Measurements from ENCODE around the gene PLEKHA5. TPM values are rescaled to one million over a fixed set of nuclear protein-coding genes. Genes with fewer than 3 reads are reported as not detected.

PLEKHA5 gene
- total and polyA plus RNA-seq, 4 donors = 4.9 to 88.5 (median 20.9) TPM

- no peak for TF ChIP-seq CTCF (IDR thresholded peaks at IDR 0.05; ENCODE audit: control extremely low read depth, extremely low read depth)
- Histone ChIP-seq H3K9ac (ENCODE audit: insufficient read depth in 1 of 2, low read length in 2 of 2) (no peak overlapping the region), H3K27me3 (ENCODE audit: control insufficient read depth in 3 of 3, insufficient read depth in 3 of 3, low read length in 2 of 3) (no peaks in the 10 kb centered on the region), H3K36me3 (ENCODE audit: control insufficient read depth in 4 of 4, insufficient read depth in 4 of 4, low read length in 4 of 4) (peaks cover 0 to 6% (median 3%) of the 10 kb centered on the region in 4 donors), H3K27ac (ENCODE audit: low read depth in 1 of 2, low read length in 1 of 2) (peak overlapping the region in 1 of 2 donors; percentile 3), H3K9me3 (ENCODE audit: control insufficient read depth in 4 of 4, insufficient read depth in 3 of 4, low read length in 3 of 4) (no peaks in the 10 kb centered on the region), H3K4me3 (no peak overlapping the region), H3K4me1 (ENCODE audit: control insufficient read depth in 5 of 5, insufficient read depth in 5 of 5, low read length in 5 of 5) (peaks cover 0 to 32% (median 14%) of the 10 kb centered on the region in 5 donors)
- 73 to 81% methylated on average over 5 of the region's 5 CpGs for WGBS, 2 donors
- DNase-seq (no peak), ATAC-seq (ENCODE audit: insufficient read depth, low FRiP score) (no peak)
Observed at GRCh38 chr12:19155981-19156734, 26.6 kb downstream of the PLEKHA5 start.

GRCh38 chr12:19158923-19159322 is 29.4 kb downstream of the PLEKHA5 start:
- Histone ChIP-seq H3K36me3 (ENCODE audit: control insufficient read depth in 4 of 4, insufficient read depth in 4 of 4, low read length in 4 of 4) (no peaks in the 10 kb centered on the region), H3K4me1 (ENCODE audit: control insufficient read depth in 5 of 5, insufficient read depth in 5 of 5, low read length in 5 of 5) (peaks cover 0 to 32% (median 14%) of the 10 kb centered on the region in 5 donors), H3K27ac (ENCODE audit: low read depth in 1 of 2, low read length in 1 of 2) (no peak overlapping the region), H3K27me3 (ENCODE audit: control insufficient read depth in 3 of 3, insufficient read depth in 3 of 3, low read length in 2 of 3) (no peaks in the 10 kb centered on the region), H3K9ac (ENCODE audit: insufficient read depth in 1 of 2, low read length in 2 of 2) (no peak overlapping the region), H3K4me3 (no peak overlapping the region), H3K9me3 (ENCODE audit: control insufficient read depth in 4 of 4, insufficient read depth in 3 of 4, low read length in 3 of 4) (no peaks in the 10 kb centered on the region)
- peak in 2 of 3 donors; percentile 76 to 81 for DNase-seq
- WGBS, 2 donors = 58 to 68% methylated on average over 1 of the region's 1 CpG
- no peak for ATAC-seq (ENCODE audit: insufficient read depth, low FRiP score)
- no peak for TF ChIP-seq CTCF (IDR thresholded peaks at IDR 0.05; ENCODE audit: control extremely low read depth, extremely low read depth)

DNA sequence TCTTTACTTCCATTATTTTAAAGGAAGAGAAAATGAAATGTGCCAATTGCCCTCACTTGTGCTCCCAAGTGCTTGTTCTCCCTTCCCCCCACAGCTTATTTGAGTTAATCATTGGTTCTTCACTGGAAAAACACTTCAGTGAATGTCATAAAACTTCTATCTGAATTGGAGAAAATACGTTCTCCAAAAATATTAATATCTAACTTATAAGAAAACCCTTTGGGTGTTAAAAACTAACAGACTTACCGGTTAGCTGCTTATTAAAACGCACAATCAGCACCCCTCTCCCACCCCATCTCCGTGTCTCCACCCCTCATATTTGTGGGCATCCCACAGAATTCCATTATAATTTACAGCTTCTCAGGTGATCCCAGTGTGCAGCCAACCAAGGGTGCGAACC is 31.7 kb downstream of the PLEKHA5 start:
- ATAC-seq (ENCODE audit: insufficient read depth, low FRiP score) = no peak
- Histone ChIP-seq H3K9ac (ENCODE audit: insufficient read depth in 1 of 2, low read length in 2 of 2) (no peak overlapping the region), H3K27ac (ENCODE audit: low read depth in 1 of 2, low read length in 1 of 2) (no peak overlapping the region), H3K4me1 (ENCODE audit: control insufficient read depth in 5 of 5, insufficient read depth in 5 of 5, low read length in 5 of 5) (peaks cover 0 to 22% (median 13%) of the 10 kb centered on the region in 5 donors), H3K9me3 (ENCODE audit: control insufficient read depth in 4 of 4, insufficient read depth in 3 of 4, low read length in 3 of 4) (no peaks in the 10 kb centered on the region), H3K4me3 (no peak overlapping the region), H3K36me3 (ENCODE audit: control insufficient read depth in 4 of 4, insufficient read depth in 4 of 4, low read length in 4 of 4) (no peaks in the 10 kb centered on the region), H3K27me3 (ENCODE audit: control insufficient read depth in 3 of 3, insufficient read depth in 3 of 3, low read length in 2 of 3) (no peaks in the 10 kb centered on the region)
- no peak for TF ChIP-seq CTCF (IDR thresholded peaks at IDR 0.05; ENCODE audit: control extremely low read depth, extremely low read depth)
- 83 to 90% methylated on average over 5 of the region's 5 CpGs for whole genome bisulfite sequencing, 2 donors
- no peak for DNase-seq

Measured in lung (tissue), 12 donors.